GM13976 (cell line): ENCODE results near the gene SLC2A13.

ENCODE experiments used
- DNase-seq: peaks from one replicate; pipeline ENCODE4 v3.0.0; 2012; ENCODE audit warnings: low spot score
- in situ Hi-C: fragments of 300-500 bp; cut with MboI; formaldehyde crosslinking; loops from one replicate; pipeline ENCODE4 v1.12.0; 2022; ENCODE audit warnings: low sequenced_read_pairs, mixed read lengths, inconsistent platforms; ENCODE audit not compliant: unreplicated experiment
- TF ChIP-seq, protein P1 (sequence below): IDR thresholded peaks from 2 replicates; pipeline ENCODE4 v1.5.1; 2012; ENCODE audit warnings: borderline replicate concordance, mild to moderate bottlenecking; ENCODE audit not compliant: insufficient read depth; ENCODE audit errors: extremely low read depth, missing control alignments, control extremely low read depth

Gene SLC2A13

DNA sequence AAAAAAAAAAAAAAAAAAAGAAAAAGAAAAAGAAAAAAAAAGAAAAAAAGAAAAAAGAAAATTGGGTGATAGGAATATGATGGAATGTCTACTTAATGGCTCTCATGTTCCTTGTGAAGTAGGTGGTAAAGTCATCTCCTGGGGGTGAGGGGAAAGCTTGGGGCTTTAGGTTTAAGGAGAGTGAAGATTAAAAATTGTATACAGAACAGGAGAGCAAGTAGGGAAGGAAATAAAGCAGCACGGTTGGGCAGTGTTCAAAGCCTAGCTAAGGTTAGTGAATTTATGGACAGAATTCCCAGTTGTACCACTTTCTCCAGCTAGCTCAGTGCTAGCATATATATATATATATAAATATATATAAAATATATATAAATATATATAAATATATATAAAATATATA is 40.0 kb upstream of the SLC2A13 start:
- TF ChIP-seq, protein P1, sequence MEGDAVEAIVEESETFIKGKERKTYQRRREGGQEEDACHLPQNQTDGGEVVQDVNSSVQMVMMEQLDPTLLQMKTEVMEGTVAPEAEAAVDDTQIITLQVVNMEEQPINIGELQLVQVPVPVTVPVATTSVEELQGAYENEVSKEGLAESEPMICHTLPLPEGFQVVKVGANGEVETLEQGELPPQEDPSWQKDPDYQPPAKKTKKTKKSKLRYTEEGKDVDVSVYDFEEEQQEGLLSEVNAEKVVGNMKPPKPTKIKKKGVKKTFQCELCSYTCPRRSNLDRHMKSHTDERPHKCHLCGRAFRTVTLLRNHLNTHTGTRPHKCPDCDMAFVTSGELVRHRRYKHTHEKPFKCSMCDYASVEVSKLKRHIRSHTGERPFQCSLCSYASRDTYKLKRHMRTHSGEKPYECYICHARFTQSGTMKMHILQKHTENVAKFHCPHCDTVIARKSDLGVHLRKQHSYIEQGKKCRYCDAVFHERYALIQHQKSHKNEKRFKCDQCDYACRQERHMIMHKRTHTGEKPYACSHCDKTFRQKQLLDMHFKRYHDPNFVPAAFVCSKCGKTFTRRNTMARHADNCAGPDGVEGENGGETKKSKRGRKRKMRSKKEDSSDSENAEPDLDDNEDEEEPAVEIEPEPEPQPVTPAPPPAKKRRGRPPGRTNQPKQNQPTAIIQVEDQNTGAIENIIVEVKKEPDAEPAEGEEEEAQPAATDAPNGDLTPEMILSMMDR = no peak
- DNase-seq = no peak
- in situ Hi-C loops = no loop called here

DNA sequence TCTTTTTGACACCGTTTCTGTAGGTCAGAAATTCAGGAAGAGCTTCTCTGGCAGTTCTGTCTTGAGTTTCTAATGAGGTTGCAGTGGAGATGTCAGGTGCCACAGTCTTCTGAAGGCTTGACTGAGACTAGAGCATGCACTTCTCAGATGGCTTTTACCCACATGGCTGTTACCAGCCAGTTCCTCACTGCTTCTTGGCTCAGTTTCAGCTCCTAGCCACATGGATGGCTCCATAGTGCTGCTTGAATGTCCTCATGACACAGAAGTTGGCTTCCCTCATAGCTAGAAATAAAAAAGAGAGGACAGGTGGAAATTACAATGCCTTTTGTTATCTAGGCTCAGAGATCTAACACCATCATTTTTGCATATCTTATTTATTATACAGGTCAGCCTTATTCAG is 38.1 kb upstream of the SLC2A13 start:
- DNase-seq = no peak
- TF ChIP-seq, protein P1 = no peak
- in situ Hi-C loops = no loop called here

DNA sequence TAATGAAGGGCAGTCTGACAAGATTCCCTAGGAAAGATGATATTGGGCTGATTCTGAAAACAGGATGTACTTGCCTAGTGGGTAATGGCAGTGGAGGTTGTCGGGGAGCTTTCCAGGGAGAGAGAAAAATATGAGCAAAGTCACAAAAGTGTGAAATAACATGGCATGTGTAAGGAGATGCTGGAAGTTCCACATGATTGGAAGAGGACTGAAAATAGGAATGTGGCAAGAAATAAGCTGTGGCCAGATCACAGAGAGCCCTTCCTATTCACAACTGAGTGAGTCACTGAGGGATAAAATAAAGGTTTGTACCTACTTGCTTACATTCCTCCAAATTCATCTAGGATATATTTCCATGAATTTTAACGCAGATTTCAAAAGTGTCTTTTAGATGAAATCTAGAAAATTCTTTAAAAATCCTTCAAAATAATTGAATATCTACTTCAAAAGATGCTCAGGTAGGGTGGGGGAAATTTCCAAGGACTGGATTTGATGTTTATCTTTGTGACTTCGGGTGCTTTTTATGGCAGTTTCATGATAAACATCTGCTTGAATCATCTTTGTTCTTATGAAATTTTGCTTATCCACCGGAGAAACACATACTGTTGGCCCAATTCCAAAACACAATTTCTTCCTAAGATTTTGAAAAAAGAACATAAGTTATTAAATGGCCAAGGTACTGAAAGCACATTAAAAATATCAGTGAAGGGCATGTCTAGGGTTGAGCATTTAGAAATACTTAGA is 36.3 kb upstream of the SLC2A13 start:
- TF ChIP-seq, protein P1 = no peak
- no peak for DNase-seq
- in situ Hi-C loops = no loop called here

DNA sequence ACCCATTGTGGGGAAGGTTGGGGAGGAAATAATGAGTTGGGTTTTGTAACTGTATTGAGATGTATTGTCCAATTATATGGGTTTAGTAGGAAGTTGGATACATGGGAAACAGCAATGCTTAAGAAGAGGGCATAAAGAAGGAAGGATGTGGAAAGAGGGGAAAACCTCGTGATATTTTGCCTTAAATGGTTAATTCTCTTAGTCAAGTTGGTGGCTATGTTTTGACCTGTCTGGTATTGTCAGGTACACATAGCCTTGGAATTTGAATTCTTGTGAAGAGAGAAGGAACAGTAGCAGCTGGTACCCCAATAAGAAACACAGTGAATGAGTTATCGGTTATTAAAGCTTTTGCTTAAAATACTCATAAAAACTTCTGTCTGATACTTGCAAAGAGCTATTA is 32.6 kb upstream of the SLC2A13 start:
- in situ Hi-C loops = no loop called here
- TF ChIP-seq, protein P1 = no peak
- no peak for DNase-seq

DNA sequence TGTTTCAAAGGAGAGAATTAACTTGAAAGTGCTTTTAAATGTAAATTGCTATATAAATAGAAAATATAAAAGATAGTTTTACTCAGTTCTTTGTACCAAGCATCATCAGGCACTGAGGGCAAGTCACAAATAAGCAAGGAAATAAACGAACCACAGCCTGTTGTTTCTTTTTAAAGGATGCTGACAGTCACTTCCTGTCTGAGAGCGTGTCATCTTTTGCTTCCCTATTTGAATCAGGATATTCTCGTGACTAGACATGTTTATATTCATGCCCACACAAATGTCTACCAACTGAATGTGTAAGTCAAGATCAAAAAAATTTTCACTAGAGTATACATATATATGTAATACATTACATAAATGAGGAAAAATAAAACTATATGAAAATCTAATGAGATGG is 31.4 kb upstream of the SLC2A13 start:
- no peak for DNase-seq
- in situ Hi-C loops = no loop called here
- TF ChIP-seq, protein P1 = no peak

DNA sequence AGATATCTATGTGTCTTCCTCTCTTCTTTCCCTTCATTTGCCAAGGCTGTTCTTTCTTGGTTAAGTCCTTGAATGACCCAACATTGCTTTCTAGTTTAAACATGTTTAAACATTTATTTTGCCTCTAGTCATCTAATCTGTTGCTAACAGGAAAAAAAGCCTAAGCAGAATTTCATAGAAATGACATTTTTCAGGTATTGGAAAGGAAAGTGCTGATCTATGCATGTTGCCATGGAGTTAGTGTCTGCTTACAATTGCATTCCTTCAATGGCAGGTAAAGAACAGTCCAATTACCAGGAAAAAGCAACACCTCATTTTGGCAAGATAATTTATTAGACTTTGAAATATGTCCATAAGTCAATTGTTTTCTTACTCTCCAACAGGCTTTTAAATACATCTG is 21.5 kb upstream of the SLC2A13 start:
- in situ Hi-C loops = no loop called here
- DNase-seq = no peak

More for the DNA sequence above, 21.5 kb upstream of the SLC2A13 start:
- TF ChIP-seq, protein P1 = no peak
